Measurements from ENCODE around the gene LAMA1. TPM values are rescaled to one million over a fixed set of nuclear protein-coding genes. Genes with fewer than 3 reads are reported as not detected.

The LAMA1 gene
- total and polyA plus RNA-seq, 2 of the 4 experiments (the other 2 are of a cell fraction): 10.9 to 15.5 TPM

GRCh38 chr18:6962571-6963451, 154.8 kb downstream of the LAMA1 start:
- Histone ChIP-seq H3K9ac (ENCODE audit: low read depth, low read length) (no peak overlapping the region), H3K4me2 (ENCODE audit: low read depth, low read length) (no peak overlapping the region), H3K79me1 (ENCODE audit: low read depth in 1 of 2, low read length in 2 of 2) (no peaks in the 10 kb centered on the region), H3K23ac (ENCODE audit: low read depth, low read length) (no peak overlapping the region), H2BK5ac (ENCODE audit: low read depth, low read length, poor library complexity, severe bottlenecking) (no peak overlapping the region), H3K36me3 (ENCODE audit: control insufficient read depth, insufficient read depth, low read length) (peaks cover 6% of the 10 kb centered on the region; the same call in 1 of the 2 replicates), H3K14ac (replicated peaks; ENCODE audit: low read depth, low read length) (no peak overlapping the region), H4K5ac (ENCODE audit: low read depth, low read length) (no peak overlapping the region), H2AK9ac (replicated peaks; ENCODE audit: low read depth, low read length, poor library complexity) (no peak overlapping the region), H2BK120ac (ENCODE audit: low read depth, low read length) (no peak overlapping the region), H3K9me3 (ENCODE audit: control insufficient read depth, insufficient read depth, low read length) (no peaks in the 10 kb centered on the region), H4K8ac (ENCODE audit: low read depth in 2 of 2, low read length in 2 of 2) (no peak overlapping the region), H3K4me3 (ENCODE audit: insufficient read depth, low read depth, low read length) (no peak overlapping the region), H3K9me1 (ENCODE audit: insufficient read depth, low read length) (no peaks in the 10 kb centered on the region), H4K20me1 (ENCODE audit: insufficient read depth, low read length) (no peaks in the 10 kb centered on the region), H3K4me1 (ENCODE audit: control insufficient read depth, insufficient read depth, low read length) (no peaks in the 10 kb centered on the region), H3K18ac (ENCODE audit: low read depth, low read length) (no peak overlapping the region), H4K91ac (ENCODE audit: insufficient read depth, low read depth, low read length) (no peak overlapping the region), H2AFZ (replicated peaks; ENCODE audit: low read length, poor library complexity) (no peak overlapping the region), H3K27me3 (ENCODE audit: control insufficient read depth, insufficient read depth, low read length) (no peaks in the 10 kb centered on the region), H3K4ac (ENCODE audit: low read depth, low read length) (no peak overlapping the region), H2BK15ac (ENCODE audit: low read depth, low read length) (no peak overlapping the region), H3K27ac (ENCODE audit: insufficient read depth, low read length) (no peak overlapping the region), H3K56ac (ENCODE audit: extremely low read depth, insufficient read depth, low read length) (no peak overlapping the region), H2AK5ac (ENCODE audit: low read depth, low read length) (no peak overlapping the region), H2BK20ac (ENCODE audit: low read depth, low read length) (no peak overlapping the region)
- CTCF ChIA-PET: no interaction called here
- no peak for ATAC-seq (ENCODE audit: low read depth)
- POLR2A ChIA-PET (ENCODE audit: unreplicated experiment): no interaction called here
- dilution Hi-C loops (cut with HindIII; ENCODE audit: low sequenced_read_pairs, unreplicated experiment): no loop called here
- TF ChIP-seq CTCF (conservative IDR thresholded peaks at IDR 0.05; ENCODE audit: low read depth, low read length) (no peak), MAZ (IDR thresholded peaks at IDR 0.05; ENCODE audit: borderline replicate concordance, low read depth, low read length) (no peak), RCOR1 (IDR thresholded peaks at IDR 0.05; ENCODE audit: insufficient replicate concordance, low read length) (no peak), RAD21 (IDR thresholded peaks at IDR 0.05; ENCODE audit: low read length) (no peak), RFX5 (IDR thresholded peaks at IDR 0.05; ENCODE audit: low read depth, low read length) (no peak), USF2 (IDR thresholded peaks at IDR 0.05; ENCODE audit: low read depth, low read length) (no peak), MAFK (IDR thresholded peaks at IDR 0.05; ENCODE audit: low read depth, low read length) (no peak), BHLHE40 (IDR thresholded peaks at IDR 0.05; ENCODE audit: low read depth, low read length) (no peak), CEBPB (IDR thresholded peaks at IDR 0.05; ENCODE audit: low read depth, low read length) (no peak), ELK1 (IDR thresholded peaks at IDR 0.05; ENCODE audit: borderline replicate concordance, low read depth, low read length) (no peak), NFE2L2 (IDR thresholded peaks at IDR 0.05; ENCODE audit: low read depth, low read length) (no peak), FOS (IDR thresholded peaks at IDR 0.05; ENCODE audit: low read depth, low read length) (no peak), SMC3 (IDR thresholded peaks at IDR 0.05; ENCODE audit: low read depth, low read length) (no peak), CHD1 (IDR thresholded peaks at IDR 0.05; ENCODE audit: low read depth, low read length) (no peak)
- BruUV-seq (replicated peaks): no TSS peak
- no peak for DNase-seq
- in situ Hi-C loops (cut with MboI; ENCODE audit: low sequenced_read_pairs): no loop called here
- intact Hi-C loops (cut with micrococcal nuclease): no loop called here
- 100% methylated on average over 3 of the region's 9 CpGs; no CpG with 5 or more reads in 1 of the 2 experiments for WGBS, 2 experiments (ENCODE audit: extremely low coverage in 2 of 2, insufficient read length in 1 of 2)
